ENCODE measurements around the gene NME2.

NME2 gene

GRCh38 chr17:51221322-51221721 is 55.1 kb downstream of the NME2 start:
- TF ChIP-seq CTCF (conservative IDR thresholded peaks at IDR 0.05; ENCODE audit: low read depth) = no peak
- no peak overlapping the region for H3K27ac ChIP-seq
- POLR2A ChIA-PET (ENCODE audit: low non-redundant PET) = no interaction called here
- no peak for DNase-seq (ENCODE audit: low spot score)
- CTCF ChIA-PET = no interaction called here

Data from RWPE1 (cell line).